H1 (cell line): ENCODE results near the gene NOD2. TPM values are rescaled to one million over a fixed set of nuclear protein-coding genes. Genes with fewer than 3 reads are reported as not detected.

Experiments
- BRCA1 ChIP-seq: IDR thresholded peaks from 2 replicates; pipeline ENCODE4 v1.6.1; 2012; ENCODE audit warnings: low read depth, low read length, improper control_type of control experiment
- GABPA ChIP-seq: IDR thresholded peaks from 2 replicates; pipeline ENCODE4 v1.6.1; 2011; ENCODE audit warnings: mild to moderate bottlenecking, low read length, moderate library complexity, borderline replicate concordance; ENCODE audit not compliant: insufficient read depth
- JUN ChIP-seq: IDR thresholded peaks from 2 replicates; pipeline ENCODE4 v1.6.1; 2011; ENCODE audit warnings: low read depth, mild to moderate bottlenecking, improper control_type of control experiment, low read length
- RAD21 ChIP-seq, 2 experiments: IDR thresholded peaks in 1 of 2; conservative IDR thresholded peaks in 1 of 2; 2 replicates each; pipeline ENCODE4 v1.6.1; 2011; ENCODE audit warnings: low read depth in 2 of 2, low read length in 2 of 2, improper control_type of control experiment in 1 of 2, inconsistent platforms in 1 of 2, mild to moderate bottlenecking in 1 of 2, moderate library complexity in 1 of 2
- USF2 ChIP-seq: IDR thresholded peaks from 2 replicates; pipeline ENCODE4 v1.6.1; 2011; ENCODE audit warnings: low read length, improper control_type of control experiment
- polyA plus RNA-seq, 7 experiments: library from polyadenylated mRNA; depleted of rRNA in 3 of 7; stranded (reverse) in 5 of 7; unstranded in 2 of 7; fragments of >200 nt in 5 of 7; fragments of 200-250 nt in 2 of 7; gene quantifications; 1 replicate in 5 of 7; 2 replicates in 1 of 7; 4 replicates in 1 of 7; pipeline versions ENCODE4 v1.2.1 to v1.2.3, GENCODE V29; 2011 to 2013; ENCODE audit warnings: missing spikeins in 2 of 7, mixed read lengths in 2 of 7
- total RNA-seq: library from RNA; stranded (reverse); fragmentation: NEBNext Ultra II Directional; extraction: Animal tissue kit (Norgen Biotek cat#: 25700); gene quantifications from 2 replicates; pipeline ENCODE4 v1.2.1, GENCODE V29; 2021

NOD2 gene
- total and polyA plus RNA-seq, 2 of the 8 experiments (the other 6 are each of a cell fraction or from before 2014, with no cell fraction given), result 0.37 to 0.42 TPM

- TF ChIP-seq BRCA1 (no peak), JUN (no peak), RAD21 (IDR thresholded peaks at IDR 0.05 in 1 of 2, conservative IDR thresholded peaks at IDR 0.05 in 1 of 2; ENCODE audit: low read depth in 2 of 2, low read length in 2 of 2) (no peak), GABPA (no peak), USF2 (no peak)
Measured at GRCh38 chr16:50745940-50746339, 52.5 kb downstream of the NOD2 start (continued).
